ENCODE results near the gene SFTPB.

Gene SFTPB

GRCh38 chr2:85649201-85650190, 18.5 kb downstream of the SFTPB start:
- DNase-seq (ENCODE audit: low read depth), result peak; percentile 40
- no peak for TF ChIP-seq CTCF (conservative IDR thresholded peaks at IDR 0.05; ENCODE audit: low read depth, low read length)
- H3K4me3 ChIP-seq (ENCODE audit: low read depth, low read length), result no peak overlapping the region

DNA sequence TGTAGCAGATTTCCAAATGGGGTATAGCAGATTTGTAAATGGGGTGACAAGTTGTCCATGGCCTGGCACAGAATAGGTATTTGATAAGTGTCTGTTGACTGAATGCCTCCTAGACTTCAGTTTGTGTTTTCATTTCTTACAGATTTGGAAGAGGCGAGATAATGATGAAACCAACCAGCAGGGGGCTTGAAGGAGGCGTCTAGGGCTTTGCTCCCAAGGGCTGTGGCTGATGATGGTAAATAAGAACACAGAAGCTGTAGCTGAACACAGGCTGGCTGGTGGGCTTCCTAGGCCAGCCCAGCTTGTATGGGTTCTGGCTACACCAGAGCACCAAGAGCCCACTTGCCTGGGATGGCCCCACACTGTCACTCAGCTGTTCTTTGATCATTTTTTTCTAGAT, 19.4 kb downstream of the SFTPB start:
- DNase-seq (ENCODE audit: low read depth), result peak; percentile 84
- H3K4me3 ChIP-seq (ENCODE audit: low read depth, low read length), result no peak overlapping the region
- peak; percentile 82 for TF ChIP-seq CTCF (conservative IDR thresholded peaks at IDR 0.05; ENCODE audit: low read depth, low read length)

DNA sequence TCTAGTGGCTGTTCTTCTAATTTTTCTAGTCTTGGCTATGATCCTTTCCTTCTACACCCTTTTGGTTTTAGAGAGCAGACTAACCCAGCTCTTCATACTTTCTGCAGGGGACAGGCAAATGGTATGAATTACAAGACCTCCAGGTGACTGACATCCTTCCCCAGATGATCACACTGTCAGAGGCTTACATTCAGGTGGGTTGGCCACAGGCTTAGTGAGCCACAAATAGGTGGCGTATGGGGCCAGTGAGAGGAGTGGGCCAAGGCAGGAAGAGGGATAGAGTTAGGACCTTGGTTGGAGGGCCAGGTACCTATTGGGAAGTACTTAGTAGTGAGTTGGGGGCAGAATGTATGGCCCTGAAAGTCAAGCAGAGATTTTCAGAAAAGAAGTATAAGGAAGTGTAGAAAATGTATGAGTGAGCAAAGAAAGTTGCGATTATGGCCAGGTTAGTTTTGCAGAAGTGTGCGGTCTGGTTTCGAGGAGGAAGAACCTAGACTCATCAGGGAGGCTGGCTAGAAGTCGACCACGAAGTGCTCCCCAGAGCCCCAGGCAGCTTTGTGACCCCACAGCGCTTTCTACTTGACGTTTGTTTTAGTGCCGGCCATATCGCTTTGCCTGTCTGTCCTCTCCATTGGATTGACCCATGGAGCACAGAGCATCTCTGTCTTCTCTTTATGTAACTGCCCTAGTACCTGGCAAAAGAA, 20.0 kb downstream of the SFTPB start:
- no peak for TF ChIP-seq CTCF (conservative IDR thresholded peaks at IDR 0.05; ENCODE audit: low read depth, low read length)
- H3K4me3 ChIP-seq (ENCODE audit: low read depth, low read length), result no peak overlapping the region
- DNase-seq (ENCODE audit: low read depth), result no peak

DNA sequence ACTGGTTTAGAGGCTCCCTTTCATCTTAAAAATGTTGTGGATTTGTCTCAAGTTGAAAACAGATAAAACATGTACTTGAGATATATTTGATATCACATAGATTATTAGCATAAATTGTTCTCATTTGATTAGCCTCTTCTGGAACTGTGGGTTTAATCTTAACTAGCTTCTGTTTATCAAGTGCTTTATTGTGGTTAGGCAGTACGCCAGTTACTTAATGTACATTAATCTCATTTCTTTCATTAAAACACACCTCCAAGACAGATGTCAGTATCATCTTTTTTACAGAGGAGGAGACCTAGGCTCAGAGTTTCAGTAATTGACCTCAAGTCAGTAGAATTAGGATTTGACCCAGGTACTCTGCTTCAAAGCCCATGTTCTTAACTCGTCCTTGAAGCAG, 21.8 kb downstream of the SFTPB start:
- no peak overlapping the region for H3K4me3 ChIP-seq (ENCODE audit: low read depth, low read length)
- no peak for DNase-seq (ENCODE audit: low read depth)
- TF ChIP-seq CTCF (conservative IDR thresholded peaks at IDR 0.05; ENCODE audit: low read depth, low read length), result no peak

DNA sequence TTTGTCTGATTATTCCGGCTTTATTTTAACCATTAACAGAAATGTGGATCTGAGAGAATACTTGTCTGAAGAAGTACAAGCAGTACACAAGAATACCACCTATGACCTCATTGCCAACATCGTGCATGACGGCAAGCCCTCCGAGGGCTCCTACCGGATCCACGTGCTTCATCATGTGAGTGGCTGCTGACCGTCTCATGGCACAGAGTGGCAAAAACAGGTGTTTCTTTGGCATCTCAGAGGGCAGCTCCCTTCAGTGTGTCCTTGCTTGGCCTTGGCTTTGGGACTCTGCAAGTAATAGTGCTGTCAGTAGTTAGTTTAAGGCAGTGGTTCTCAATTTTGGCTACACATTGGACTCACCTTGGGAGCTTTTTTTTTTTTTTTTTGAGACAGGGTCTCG, 23.1 kb downstream of the SFTPB start:
- no peak overlapping the region for H3K4me3 ChIP-seq (ENCODE audit: low read depth, low read length)
- no peak for DNase-seq (ENCODE audit: low read depth)
- no peak for TF ChIP-seq CTCF (conservative IDR thresholded peaks at IDR 0.05; ENCODE audit: low read depth, low read length)

DNA sequence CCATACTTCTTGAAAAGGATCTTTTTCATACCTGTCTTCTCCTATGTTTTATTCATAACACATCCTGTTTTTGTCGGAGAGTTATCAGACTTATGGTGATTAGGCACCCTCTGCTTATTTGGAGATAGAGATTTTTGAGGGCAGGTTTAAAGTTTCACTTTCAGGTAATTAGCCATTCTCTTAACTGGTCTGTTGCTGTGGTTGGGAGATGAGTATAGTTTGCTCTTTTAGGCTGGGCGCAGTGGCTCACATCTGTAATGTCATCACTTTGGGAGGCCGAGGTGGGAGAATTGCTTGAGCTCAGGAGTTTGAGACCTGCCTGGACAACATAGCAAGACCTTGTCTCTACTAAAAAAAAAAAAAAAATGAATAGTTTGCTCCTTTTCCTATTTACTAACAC, 25.3 kb downstream of the SFTPB start:
- no peak for TF ChIP-seq CTCF (conservative IDR thresholded peaks at IDR 0.05; ENCODE audit: low read depth, low read length)
- no peak overlapping the region for H3K4me3 ChIP-seq (ENCODE audit: low read depth, low read length)
- DNase-seq (ENCODE audit: low read depth), result no peak
